Activated CD4-positive, alpha-beta T cell treated with anti-CD3 and anti-CD28 coated beads for 1 hour (primary cell): ENCODE data around the gene PCLO.
"Not testable (repeated sequence)": the region's sequence is repeated elsewhere in the genome, so short reads cannot be mapped to it uniquely, and the experiment has no call there.

Experiments
- DNase-seq: peaks from one replicate; pipeline ENCODE4 v3.0.0-alpha.2; 2020

Gene PCLO

DNA sequence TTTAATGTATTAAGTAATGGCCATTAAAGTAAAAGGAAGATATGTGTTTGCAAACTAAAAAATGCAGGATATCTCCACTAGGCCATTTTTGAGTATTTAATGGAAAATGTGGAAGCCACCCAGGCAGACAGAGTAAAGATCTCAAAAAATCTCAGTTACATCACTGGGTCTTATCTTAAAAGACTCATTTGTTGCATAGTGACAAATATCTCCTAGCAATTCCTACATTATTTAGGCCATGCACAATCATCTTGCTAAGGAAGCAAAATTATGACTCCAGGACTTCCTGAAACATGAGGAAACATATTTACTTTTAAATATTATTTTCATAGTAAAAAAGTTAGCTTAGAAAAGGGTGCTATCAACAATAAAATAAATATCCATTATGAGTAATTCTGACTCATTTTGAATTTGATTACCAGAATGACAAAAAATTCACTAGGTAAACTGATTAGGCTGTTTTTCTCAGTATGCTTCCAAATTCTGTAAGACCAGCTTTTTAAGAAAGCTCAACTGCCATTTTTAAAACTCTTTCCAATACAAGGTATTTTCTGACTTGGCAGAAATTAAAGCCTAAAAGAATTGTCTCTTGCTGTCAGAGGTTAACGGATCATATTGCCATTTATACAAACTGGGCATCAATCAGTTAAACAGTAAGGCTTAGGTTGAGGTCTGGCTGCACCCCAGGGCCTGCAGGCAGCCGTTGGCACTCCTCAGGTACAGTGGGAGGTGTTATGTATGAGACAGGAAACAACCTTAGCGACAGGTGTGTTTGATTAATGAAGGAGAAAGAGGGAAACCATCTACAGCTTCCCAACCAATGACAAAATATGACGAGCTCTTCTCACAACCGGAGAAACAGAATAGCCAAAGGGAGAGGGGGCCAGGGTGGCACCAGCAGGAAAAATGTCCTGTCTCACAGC, 31.8 kb downstream of the PCLO start:
- no peak for DNase-seq

GRCh38 chr7:83130191-83130590, 32.5 kb downstream of the PCLO start:
- no peak for DNase-seq

DNA sequence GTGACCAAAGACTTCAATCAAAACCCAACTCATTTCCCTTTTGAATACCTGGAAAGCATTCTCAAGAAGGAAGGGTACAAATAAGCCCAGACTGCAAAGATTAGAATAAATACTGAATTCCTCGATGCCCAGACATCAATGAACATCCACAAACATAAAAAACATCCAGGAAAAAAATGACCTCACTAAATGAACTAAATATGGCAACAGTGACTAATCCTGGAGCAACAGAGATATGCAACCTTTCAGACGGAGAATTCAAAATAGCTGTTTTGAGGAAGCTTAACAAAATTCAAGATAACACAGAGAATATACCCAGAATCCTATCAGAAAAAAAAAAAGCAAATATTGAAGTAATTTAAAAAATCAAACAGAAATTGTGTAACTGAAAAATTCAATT, 43.2 kb downstream of the PCLO start:
- DNase-seq, result no peak

DNA sequence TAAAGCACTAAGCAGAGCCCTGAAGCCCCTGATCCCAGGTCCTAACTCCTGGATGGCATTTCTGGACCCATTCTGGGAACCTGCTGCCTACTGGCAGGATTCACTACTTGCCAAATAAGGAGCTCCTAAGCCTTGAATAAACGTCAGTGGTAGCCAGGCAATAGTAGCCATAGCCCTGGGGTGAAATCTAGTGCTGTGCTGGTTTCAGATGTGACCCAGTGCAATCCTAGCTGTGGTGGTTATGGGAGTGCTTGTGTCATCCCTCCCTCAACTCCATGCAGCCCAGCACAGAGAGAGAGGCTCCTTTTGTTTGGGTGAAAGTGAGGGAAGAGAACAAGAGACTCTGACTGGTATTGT, 43.7 kb downstream of the PCLO start:
- DNase-seq, result no peak

DNA sequence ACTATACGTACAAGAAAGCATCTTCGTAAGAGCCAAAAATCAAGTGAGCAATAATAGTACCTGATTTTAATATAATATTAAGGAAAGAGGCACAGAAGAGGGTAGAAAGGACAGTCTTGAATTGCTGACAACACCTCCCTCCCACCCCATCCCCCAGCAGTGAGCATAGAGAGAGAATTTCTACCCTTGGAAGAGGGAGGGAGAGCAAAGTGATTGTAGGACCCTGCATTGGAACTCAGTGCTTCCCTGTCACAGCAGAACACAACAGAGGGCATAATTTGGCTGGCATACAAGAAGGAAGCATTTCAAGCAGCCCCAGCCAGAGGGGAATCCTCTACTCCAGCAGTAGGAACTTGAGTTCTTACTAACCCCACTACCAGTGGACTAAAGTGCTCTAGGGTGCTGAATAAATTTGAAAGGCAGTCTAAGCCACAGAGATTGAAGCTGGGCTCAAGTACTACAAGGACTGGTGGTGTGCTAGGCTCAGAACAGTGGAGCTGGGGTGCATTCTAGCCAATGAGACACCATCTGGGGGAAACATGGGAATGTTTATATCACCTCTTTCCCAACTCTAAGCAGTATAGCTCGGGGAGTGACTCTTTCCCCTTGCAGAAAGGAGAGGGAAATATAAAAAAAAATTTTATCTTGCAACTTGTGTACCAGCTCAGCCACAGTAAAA, 44.2 kb downstream of the PCLO start:
- no peak for DNase-seq

GRCh38 chr7:83117466-83117865, 45.2 kb downstream of the PCLO start:
- DNase-seq, result no peak

- no peak for DNase-seq
Observed at GRCh38 chr7:83111391-83111790, 51.3 kb downstream of the PCLO start.

- no peak for DNase-seq
Observed at GRCh38 chr7:83109352-83109751, 53.3 kb downstream of the PCLO start.

GRCh38 chr7:83105948-83106347, 56.7 kb downstream of the PCLO start:
- no peak for DNase-seq

DNA sequence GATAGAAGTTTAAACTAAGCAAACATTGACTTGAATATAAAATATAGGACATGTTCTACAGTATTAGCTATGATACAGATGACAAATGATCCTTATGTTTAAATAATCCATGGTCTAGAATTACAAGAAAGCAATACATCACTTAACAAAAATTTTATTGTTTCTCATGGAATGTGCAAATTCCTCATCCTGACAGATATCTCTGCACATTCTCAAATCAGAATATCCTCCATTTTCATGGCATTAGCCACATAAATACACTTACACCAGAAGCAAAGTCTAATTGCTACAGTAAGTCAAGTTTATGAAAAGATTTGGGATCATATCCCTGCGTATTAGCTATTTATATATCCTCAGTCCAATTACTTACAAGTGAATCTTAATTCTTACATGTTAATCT, 57.6 kb downstream of the PCLO start:
- DNase-seq, result no peak

- DNase-seq, result no peak
Observed at GRCh38 chr7:83101530-83101929, 61.2 kb downstream of the PCLO start.

DNA sequence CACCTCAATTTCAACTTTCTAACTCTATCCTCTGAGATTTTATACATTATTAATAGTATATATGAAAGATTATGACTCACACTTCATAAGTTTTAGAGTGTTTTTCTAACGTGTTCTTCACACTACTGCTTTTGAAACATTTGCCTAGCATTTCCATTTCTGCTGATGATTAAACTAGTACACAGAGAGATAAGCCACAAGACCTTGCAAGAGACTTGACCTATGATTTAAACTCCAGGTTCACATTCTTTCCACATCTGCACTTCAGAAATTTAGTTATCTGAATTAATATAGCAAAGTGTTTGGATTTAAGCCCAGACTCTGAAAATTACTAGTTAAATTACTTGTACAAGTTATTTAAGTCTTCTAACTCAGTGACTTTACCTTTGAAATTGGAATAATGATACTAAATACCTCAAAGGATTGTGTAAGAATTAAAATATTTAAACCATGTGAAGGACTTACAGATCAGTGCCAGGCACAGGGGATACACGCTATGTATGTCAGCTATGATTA, 66.6 kb downstream of the PCLO start:
- no peak for DNase-seq

DNA sequence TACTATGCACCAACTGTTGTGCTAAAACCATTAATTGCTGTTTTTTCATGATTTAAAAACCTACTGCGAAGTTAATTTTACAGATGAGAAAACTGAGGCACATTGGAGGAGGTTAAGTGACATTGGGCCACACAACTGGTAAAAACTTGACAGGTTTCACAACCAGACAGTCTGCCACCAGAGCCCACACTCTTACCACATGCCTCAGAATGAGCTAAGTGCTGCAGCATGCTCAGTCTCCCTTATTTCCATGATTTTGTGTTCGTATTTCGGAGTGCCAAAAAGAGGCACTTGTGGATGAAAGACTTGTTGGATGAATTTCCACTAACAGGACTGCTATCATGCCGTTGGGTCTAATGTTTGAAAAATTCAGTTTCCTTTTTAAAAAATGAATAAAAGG, 77.4 kb downstream of the PCLO start:
- DNase-seq, result no peak

DNA sequence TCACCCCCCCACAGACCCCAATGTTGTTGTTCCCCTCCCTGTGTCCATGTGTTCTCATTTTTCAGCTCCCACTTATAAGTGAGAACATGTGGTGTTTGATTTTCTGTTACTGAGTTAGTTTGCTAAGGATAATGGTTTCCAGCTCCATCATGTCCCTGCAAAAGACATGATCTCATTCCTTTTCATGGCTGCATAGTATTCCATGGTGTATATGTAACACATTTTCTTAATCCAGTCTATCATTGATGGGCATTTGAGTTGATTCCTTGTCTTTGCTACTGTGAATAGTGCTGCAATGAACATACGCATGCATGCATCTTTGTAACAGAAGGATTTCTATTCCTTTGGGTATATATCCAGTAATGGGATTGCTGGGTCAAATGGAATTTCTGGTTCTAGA, 82.8 kb downstream of the PCLO start:
- DNase-seq, result not testable (repeated sequence)

- DNase-seq, result no peak
Observed at GRCh38 chr7:83077328-83077727, 85.4 kb downstream of the PCLO start.

- DNase-seq, result no peak
Observed at GRCh38 chr7:83072576-83073517, 89.8 kb downstream of the PCLO start.

DNA sequence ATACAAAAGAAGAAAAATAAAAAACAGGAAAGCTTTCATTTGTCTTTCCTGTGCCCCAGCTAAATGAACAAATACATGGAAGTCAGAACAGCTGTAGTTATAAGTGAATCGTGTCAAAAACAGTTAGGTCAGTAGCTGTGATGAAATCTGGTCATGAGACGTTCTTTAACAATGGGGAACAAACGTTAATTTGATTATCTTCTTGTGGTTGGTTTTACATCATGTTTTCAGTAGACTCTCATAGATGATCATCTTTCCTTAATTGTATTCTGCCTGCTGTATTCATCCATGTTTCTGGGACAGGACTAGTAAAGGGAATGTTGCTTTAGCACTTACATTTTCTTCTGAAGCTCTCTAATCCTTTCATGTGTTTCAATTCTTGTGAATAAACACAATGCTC, 97.0 kb downstream of the PCLO start:
- DNase-seq, result no peak

DNA sequence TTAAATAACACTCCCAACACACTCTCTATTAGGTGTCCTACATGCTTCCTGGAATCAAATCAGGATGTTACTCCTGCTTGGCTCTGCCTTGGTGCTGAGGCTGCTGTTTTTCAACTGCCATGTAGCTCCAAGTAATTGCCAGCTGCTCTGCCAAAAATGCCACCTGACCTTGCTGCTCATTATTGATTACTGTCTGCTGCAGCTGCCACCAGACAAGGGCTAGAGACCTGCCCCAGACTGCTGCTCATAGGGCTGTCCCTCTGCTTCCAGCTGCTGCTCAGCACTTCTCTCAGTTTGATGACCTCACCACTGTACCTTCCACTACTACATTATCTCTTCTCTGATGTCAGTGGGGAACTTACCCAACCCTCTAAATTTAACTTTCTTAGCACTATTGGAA, 102.5 kb downstream of the PCLO start:
- DNase-seq, result no peak

DNA sequence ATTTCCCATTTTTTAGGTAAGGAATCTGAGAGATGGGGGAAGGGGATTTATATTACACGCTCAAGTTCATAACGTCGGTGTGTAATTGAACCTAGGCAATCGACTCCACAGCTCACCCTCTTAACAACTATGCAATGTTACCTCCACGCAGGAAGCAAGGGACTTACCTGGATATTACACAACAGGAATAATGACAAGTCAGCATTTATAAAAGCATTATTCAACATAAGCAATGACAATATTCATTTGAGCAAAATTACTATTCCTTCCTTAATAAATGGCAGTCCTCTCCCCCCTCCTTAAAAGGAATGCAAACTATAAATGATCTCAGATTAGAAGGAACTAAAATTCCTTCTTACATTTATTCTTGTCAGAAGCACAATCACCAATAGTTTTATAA, 104.0 kb downstream of the PCLO start:
- no peak for DNase-seq

DNA sequence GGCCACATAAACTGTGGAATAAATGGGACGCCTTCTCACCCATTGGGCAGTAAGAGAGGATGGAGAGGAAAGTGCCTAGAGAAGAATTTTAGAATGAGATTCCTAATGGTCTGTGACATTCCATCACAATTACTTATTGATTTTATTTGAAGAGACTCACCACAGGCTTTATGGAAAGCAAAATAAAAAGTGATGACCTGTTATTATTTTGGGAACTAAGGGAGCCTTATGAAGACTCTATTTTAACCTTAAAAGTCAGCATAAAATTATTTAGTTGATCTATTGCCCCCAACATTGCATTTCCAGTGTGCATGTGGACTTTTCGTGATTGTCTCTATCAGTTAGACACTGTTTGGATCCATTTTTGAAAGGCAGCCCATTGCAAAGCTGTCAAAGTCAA, 107.5 kb downstream of the PCLO start:
- no peak for DNase-seq

- no peak for DNase-seq
Observed at GRCh38 chr7:83054472-83054871, 108.2 kb downstream of the PCLO start.

DNA sequence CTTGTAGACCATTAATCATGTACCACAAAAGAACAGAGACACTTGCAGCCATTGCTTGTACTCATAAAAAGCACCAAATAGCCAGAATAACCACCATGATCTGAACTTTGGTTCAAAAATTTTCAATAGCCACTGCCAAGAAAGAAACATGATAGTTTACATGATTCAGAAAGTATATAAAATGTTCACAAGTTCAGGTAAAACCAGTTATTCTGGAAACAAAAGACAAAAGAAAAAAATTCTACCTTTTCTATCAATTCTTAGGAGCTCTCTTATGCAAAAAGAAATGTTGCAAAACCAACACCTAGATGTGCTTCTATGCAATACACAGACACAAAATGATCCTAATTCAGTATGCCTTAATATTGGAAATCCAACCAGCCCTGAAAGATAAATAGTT, 108.7 kb downstream of the PCLO start:
- DNase-seq, result no peak

DNA sequence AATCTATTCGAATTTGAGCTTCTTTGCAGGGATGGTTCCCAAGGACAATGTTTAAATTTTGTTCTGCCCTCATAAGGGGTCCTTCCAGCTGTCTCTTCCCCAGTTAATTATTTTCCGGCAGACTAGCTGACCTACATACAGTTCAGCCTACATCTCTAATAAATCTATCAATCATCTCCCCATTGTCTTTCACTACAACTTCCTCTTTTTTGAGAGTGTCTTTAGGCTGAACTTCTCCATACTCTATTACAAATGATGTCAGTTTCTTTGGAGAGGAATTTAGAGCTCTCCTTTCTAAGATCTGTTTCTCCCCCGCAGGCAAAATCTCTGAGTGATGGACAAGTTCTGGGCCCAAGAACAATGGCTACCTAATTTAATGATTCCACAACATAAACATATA, 122.2 kb downstream of the PCLO start:
- DNase-seq, result no peak
